ENCODE results near the gene FHL1. TPM values are rescaled to one million over a fixed set of nuclear protein-coding genes. Genes with fewer than 3 reads are reported as not detected.

FHL1 gene
- total RNA-seq, 1 experiment from 2014 or later, result 20.0 TPM

- POLR2A ChIA-PET, result no interaction called here
- H3K4me2 ChIP-seq (ENCODE audit: low read length), result no peak overlapping the region
- intact Hi-C loops (cut with micrococcal nuclease), result no loop called here
These were observed 56.6 kb downstream of the FHL1 start for GRCh38 chrX:136203951-136204350.

GRCh38 chrX:136204571-136204970, 57.2 kb downstream of the FHL1 start:
- Histone ChIP-seq H3K9me2 (ENCODE audit: insufficient read depth) (no peaks in the 10 kb centered on the region), H3K9me3 (ENCODE audit: control insufficient read depth in 1 of 2, insufficient read depth in 1 of 2, low read depth in 1 of 2, low read length in 2 of 2) (no peaks in the 10 kb centered on the region), H4K20me1 (ENCODE audit: insufficient read depth) (no peaks in the 10 kb centered on the region), H3K27me3 (ENCODE audit: insufficient read depth, low read length) (no peaks in the 10 kb centered on the region), H3K27ac (ENCODE audit: low read depth, low read length) (no peak overlapping the region), H3K9ac (ENCODE audit: low read length) (no peak overlapping the region), H2AFZ (ENCODE audit: low read depth, low read length, poor library complexity, severe bottlenecking) (no peak overlapping the region), H3K4me1 (ENCODE audit: control insufficient read depth in 1 of 2, insufficient read depth in 2 of 2, low read length in 2 of 2) (no peaks in the 10 kb centered on the region), H3K4me3 (replicated peaks in 1 of 2; ENCODE audit: low read depth in 1 of 2, low read length in 2 of 2) (no peak overlapping the region), H3K36me3 (ENCODE audit: control insufficient read depth in 1 of 2, insufficient read depth in 2 of 2, low read length in 2 of 2) (no peaks in the 10 kb centered on the region), H3K4me2 (ENCODE audit: low read length) (no peak overlapping the region), H3K79me2 (ENCODE audit: insufficient read depth, low read length) (no peaks in the 10 kb centered on the region)
- ATAC-seq (no peak), DNase-seq (ENCODE audit: low read depth, low spot score) (no peak)
- no peak for TF ChIP-seq EZH2 (IDR thresholded peaks at IDR 0.05)
- TF ChIP-seq JUND (IDR thresholded peaks at IDR 0.05), result no peak
- no peak for TF ChIP-seq POLR2AphosphoS5 (IDR thresholded peaks at IDR 0.05; ENCODE audit: low read depth, low read length)
- TF ChIP-seq RAD21 (IDR thresholded peaks at IDR 0.05; ENCODE audit: low read depth), result no peak
- TF ChIP-seq CEBPB (IDR thresholded peaks at IDR 0.05; ENCODE audit: low read depth), result no peak
- no peak for TF ChIP-seq MAX (IDR thresholded peaks at IDR 0.05)
- TF ChIP-seq ZNF274 (IDR thresholded peaks at IDR 0.05; ENCODE audit: low read depth, low read length), result no peak
- no peak for TF ChIP-seq ATF3 (IDR thresholded peaks at IDR 0.05)
- no peak for TF ChIP-seq POLR2A (IDR thresholded peaks at IDR 0.05; ENCODE audit: borderline replicate concordance, extremely low read depth, insufficient read depth, insufficient read length)
- no peak for TF ChIP-seq SIN3A (IDR thresholded peaks at IDR 0.05; ENCODE audit: low read depth)
- no peak for TF ChIP-seq EGR1 (IDR thresholded peaks at IDR 0.05; ENCODE audit: low read depth)
- TF ChIP-seq SP1 (IDR thresholded peaks at IDR 0.05; ENCODE audit: low read depth), result no peak
- TF ChIP-seq CTCF (IDR thresholded peaks at IDR 0.05 in 2 of 3, conservative IDR thresholded peaks at IDR 0.05 in 1 of 3; ENCODE audit: borderline replicate concordance in 1 of 3, insufficient read depth in 1 of 3, low read depth in 2 of 3, low read length in 2 of 3), result no peak
- TF ChIP-seq CBX3 (IDR thresholded peaks at IDR 0.05; ENCODE audit: low read depth), result no peak
- no peak for TF ChIP-seq YY1 (IDR thresholded peaks at IDR 0.05; ENCODE audit: extremely low read depth, insufficient replicate concordance, low read depth, low read length)
- no TSS peak for BruUV-seq (replicated peaks)
- RAD21 ChIA-PET (ENCODE audit: low non-redundant PET in 1 of 2, low total read pairs in 2 of 2, uncharacterized antibody in 2 of 2, unreplicated experiment in 2 of 2), result no interaction called here
- CTCF ChIA-PET, result no interaction called here
- intact Hi-C loops (cut with micrococcal nuclease), result no loop called here
- POLR2A ChIA-PET, result no interaction called here

More at GRCh38 chrX:136203951-136204350, 56.6 kb downstream of the FHL1 start:
- Histone ChIP-seq H3K27ac (ENCODE audit: low read depth, low read length) (no peak overlapping the region), H3K4me1 (ENCODE audit: control insufficient read depth in 1 of 2, insufficient read depth in 2 of 2, low read length in 2 of 2) (no peaks in the 10 kb centered on the region), H4K20me1 (ENCODE audit: insufficient read depth) (no peaks in the 10 kb centered on the region), H3K9me3 (ENCODE audit: control insufficient read depth in 1 of 2, insufficient read depth in 1 of 2, low read depth in 1 of 2, low read length in 2 of 2) (no peaks in the 10 kb centered on the region), H3K4me3 (replicated peaks in 1 of 2; ENCODE audit: low read depth in 1 of 2, low read length in 2 of 2) (no peak overlapping the region), H2AFZ (ENCODE audit: low read depth, low read length, poor library complexity, severe bottlenecking) (no peak overlapping the region), H3K9ac (ENCODE audit: low read length) (no peak overlapping the region), H3K9me2 (ENCODE audit: insufficient read depth) (no peaks in the 10 kb centered on the region), H3K27me3 (ENCODE audit: insufficient read depth, low read length) (no peaks in the 10 kb centered on the region), H3K36me3 (ENCODE audit: control insufficient read depth in 1 of 2, insufficient read depth in 2 of 2, low read length in 2 of 2) (no peaks in the 10 kb centered on the region), H3K79me2 (ENCODE audit: insufficient read depth, low read length) (no peaks in the 10 kb centered on the region)
- TF ChIP-seq SIN3A (IDR thresholded peaks at IDR 0.05; ENCODE audit: low read depth) (no peak), POLR2A (IDR thresholded peaks at IDR 0.05; ENCODE audit: borderline replicate concordance, extremely low read depth, insufficient read depth, insufficient read length) (no peak)
- ChIA-PET CTCF (no interaction called here), RAD21 (ENCODE audit: low non-redundant PET in 1 of 2, low total read pairs in 2 of 2, uncharacterized antibody in 2 of 2, unreplicated experiment in 2 of 2) (no interaction called here)
- ATAC-seq, result no peak
- DNase-seq (ENCODE audit: low read depth, low spot score), result no peak
- no TSS peak for BruUV-seq (replicated peaks)
